Hepatocyte (in vitro differentiated cells): ENCODE data around the gene ALG12. TPM values are rescaled to one million over a fixed set of nuclear protein-coding genes. Genes with fewer than 3 reads are reported as not detected.

Experiments
- DNase-seq: peaks from one replicate; pipeline ENCODE4 v3.0.0-alpha.2; 2016; ENCODE audit warnings: low spot score
- H2AFZ ChIP-seq: fragments of 200-600 bp; sonication (generic); 2 replicates; pipeline ENCODE4 v1.6.0; 2016; ENCODE audit warnings: antibody characterized with exemption, mild to moderate bottlenecking
- H3K27ac ChIP-seq: fragments of 200-600 bp; sonication (generic); 2 replicates; pipeline ENCODE4 v1.5.1; 2016; ENCODE audit warnings: mild to moderate bottlenecking
- H3K27me3 ChIP-seq: fragments of 200-600 bp; sonication (generic); 2 replicates; pipeline ENCODE4 v1.6.1; 2016
- H3K36me3 ChIP-seq: fragments of 200-600 bp; sonication (generic); replicated peaks from 2 replicates; pipeline ENCODE4 v1.5.1; 2016; ENCODE audit warnings: low read depth; ENCODE audit not compliant: insufficient read depth
- H3K4me1 ChIP-seq: fragments of 200-600 bp; sonication (generic); 2 replicates; pipeline ENCODE4 v1.5.1; 2016; ENCODE audit warnings: mild to moderate bottlenecking, moderate library complexity; ENCODE audit not compliant: insufficient read depth
- H3K4me2 ChIP-seq: fragments of 200-600 bp; sonication (generic); 2 replicates; pipeline ENCODE4 v1.6.0; 2016
- H3K4me3 ChIP-seq: fragments of 200-600 bp; sonication (generic); 2 replicates; pipeline ENCODE4 v1.5.1; 2016; ENCODE audit warnings: mild to moderate bottlenecking
- H3K79me2 ChIP-seq: fragments of 200-600 bp; sonication (generic); 2 replicates; pipeline ENCODE4 v1.6.0; 2017; ENCODE audit warnings: mild to moderate bottlenecking
- H3K9me2 ChIP-seq: fragments of 200-600 bp; sonication (generic); replicated peaks from 2 replicates; pipeline ENCODE4 v1.6.0; 2017; ENCODE audit warnings: mild to moderate bottlenecking; ENCODE audit not compliant: insufficient read depth
- H3K9me3 ChIP-seq: fragments of 200-600 bp; sonication (generic); 2 replicates; pipeline ENCODE4 v1.5.1; 2016; ENCODE audit warnings: low read depth, mild to moderate bottlenecking
- H4K20me1 ChIP-seq: fragments of 200-600 bp; sonication (generic); 2 replicates; pipeline ENCODE4 v1.6.0; 2016; ENCODE audit warnings: mild to moderate bottlenecking; ENCODE audit not compliant: insufficient read depth, poor library complexity, severe bottlenecking
- EZH2 ChIP-seq: fragments of 200-600 bp; sonication (generic); IDR thresholded peaks from 2 replicates; pipeline ENCODE4 v1.6.1; 2016; ENCODE audit warnings: antibody characterized with exemption, mild to moderate bottlenecking, borderline replicate concordance
- EZH2phosphoT487 ChIP-seq: fragments of 200-600 bp; sonication (generic); IDR thresholded peaks from one replicate; pipeline ENCODE4 v1.6.1; 2018; ENCODE audit warnings: antibody characterized with exemption, mild to moderate bottlenecking, low read depth, moderate library complexity; ENCODE audit not compliant: unreplicated experiment, severe bottlenecking
- WGBS: methylation state at CpG from one replicate; pipeline ENCODE4 v1.1.6; 2016; ENCODE audit warnings: low lambda C conversion rate; ENCODE audit errors: missing lambda C conversion rate; 5-methylcytosine and 5-hydroxymethylcytosine counted together
- polyA plus RNA-seq: library from polyadenylated mRNA; unstranded; fragments of >200 nt; fragmentation: Nextera tagmentation; extraction: Ambion mirVana; gene quantifications from 2 replicates; pipeline ENCODE4 v1.2.1, GENCODE V29; 2016
- total RNA-seq: library from RNA; depleted of rRNA; stranded (reverse); fragments of >200 nt; gene quantifications from 2 replicates; pipeline ENCODE4 v1.2.3, GENCODE V29; 2014
- TF ChIP-seq, protein P1 (sequence below): fragments of 200-600 bp; sonication (generic); IDR thresholded peaks from 2 replicates; pipeline ENCODE4 v1.5.1; 2016; ENCODE audit warnings: antibody characterized with exemption, mild to moderate bottlenecking; ENCODE audit not compliant: poor library complexity

ALG12 gene
- total and polyA plus RNA-seq, 2 experiments from 2014 or later = 30.8 to 69.6 TPM

DNA sequence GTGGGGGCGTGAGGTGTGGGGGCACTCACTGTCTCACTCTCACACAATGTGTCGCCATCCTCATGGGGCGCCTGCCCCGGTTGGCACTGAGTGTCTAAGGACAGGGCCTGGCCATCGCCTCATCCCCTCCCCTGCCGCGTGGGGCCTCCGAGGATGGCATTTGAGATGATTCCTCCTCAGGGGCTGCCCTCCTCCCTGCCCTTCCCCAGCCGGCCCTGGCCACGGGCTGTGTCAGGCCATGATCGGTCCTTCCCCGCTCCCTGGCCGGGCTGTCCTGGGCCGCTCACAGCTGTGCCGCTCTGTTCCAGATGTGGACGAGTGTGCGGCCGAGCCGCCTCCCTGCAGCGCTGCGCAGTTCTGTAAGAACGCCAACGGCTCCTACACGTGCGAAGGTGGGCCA, 4.7 kb upstream of the ALG12 start:
- Histone ChIP-seq H3K27ac (no peak overlapping the region), H3K9me3 (no peaks in the 10 kb centered on the region), H2AFZ (no peak overlapping the region), H3K4me2 (no peak overlapping the region), H3K9me2 (no peaks in the 10 kb centered on the region), H3K4me3 (no peak overlapping the region), H3K27me3 (no peaks in the 10 kb centered on the region), H3K36me3 (no peaks in the 10 kb centered on the region), H3K79me2 (peaks cover 7% of the 10 kb centered on the region), H4K20me1 (no peaks in the 10 kb centered on the region), H3K4me1 (peaks cover 7% of the 10 kb centered on the region)
- TF ChIP-seq, protein P1, sequence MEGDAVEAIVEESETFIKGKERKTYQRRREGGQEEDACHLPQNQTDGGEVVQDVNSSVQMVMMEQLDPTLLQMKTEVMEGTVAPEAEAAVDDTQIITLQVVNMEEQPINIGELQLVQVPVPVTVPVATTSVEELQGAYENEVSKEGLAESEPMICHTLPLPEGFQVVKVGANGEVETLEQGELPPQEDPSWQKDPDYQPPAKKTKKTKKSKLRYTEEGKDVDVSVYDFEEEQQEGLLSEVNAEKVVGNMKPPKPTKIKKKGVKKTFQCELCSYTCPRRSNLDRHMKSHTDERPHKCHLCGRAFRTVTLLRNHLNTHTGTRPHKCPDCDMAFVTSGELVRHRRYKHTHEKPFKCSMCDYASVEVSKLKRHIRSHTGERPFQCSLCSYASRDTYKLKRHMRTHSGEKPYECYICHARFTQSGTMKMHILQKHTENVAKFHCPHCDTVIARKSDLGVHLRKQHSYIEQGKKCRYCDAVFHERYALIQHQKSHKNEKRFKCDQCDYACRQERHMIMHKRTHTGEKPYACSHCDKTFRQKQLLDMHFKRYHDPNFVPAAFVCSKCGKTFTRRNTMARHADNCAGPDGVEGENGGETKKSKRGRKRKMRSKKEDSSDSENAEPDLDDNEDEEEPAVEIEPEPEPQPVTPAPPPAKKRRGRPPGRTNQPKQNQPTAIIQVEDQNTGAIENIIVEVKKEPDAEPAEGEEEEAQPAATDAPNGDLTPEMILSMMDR = no peak
- TF ChIP-seq EZH2 (no peak), EZH2phosphoT487 (no peak)
- no peak for DNase-seq
- whole genome bisulfite sequencing = 94% methylated on average over 23 of the region's 25 CpGs

DNA sequence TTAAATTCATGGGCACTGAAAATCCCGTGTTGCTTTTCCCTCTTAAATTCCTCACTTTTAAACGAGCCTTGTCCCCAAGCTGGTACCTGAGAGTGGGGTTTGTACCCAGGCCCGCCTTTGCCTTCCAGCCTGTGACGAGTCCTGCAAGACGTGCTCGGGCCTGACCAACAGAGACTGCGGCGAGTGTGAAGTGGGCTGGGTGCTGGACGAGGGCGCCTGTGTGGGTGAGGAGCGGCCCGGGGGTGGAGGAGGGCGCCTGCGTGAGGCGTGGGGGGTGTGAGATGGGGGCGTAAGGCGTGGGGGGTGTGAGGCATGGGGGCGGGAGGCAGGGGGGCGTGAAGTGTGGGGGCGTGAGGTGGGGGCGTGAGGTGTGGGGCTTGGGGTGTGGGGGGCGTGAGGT, 4.2 kb upstream of the ALG12 start:
- Histone ChIP-seq H3K27ac (no peak overlapping the region), H3K27me3 (no peaks in the 10 kb centered on the region), H3K4me2 (no peak overlapping the region), H3K79me2 (peaks cover 11% of the 10 kb centered on the region), H2AFZ (no peak overlapping the region), H3K36me3 (no peaks in the 10 kb centered on the region), H3K4me3 (no peak overlapping the region), H4K20me1 (no peaks in the 10 kb centered on the region), H3K9me3 (no peaks in the 10 kb centered on the region), H3K9me2 (no peaks in the 10 kb centered on the region), H3K4me1 (peaks cover 7% of the 10 kb centered on the region)
- TF ChIP-seq EZH2phosphoT487 = no peak
- TF ChIP-seq, protein P1 = no peak
- no peak for TF ChIP-seq EZH2
- no peak for DNase-seq
- 95% methylated on average over 12 of the region's 22 CpGs for WGBS

GRCh38 chr22:49921508-49922278, 3.5 kb upstream of the ALG12 start:
- H3K9me2 ChIP-seq = no peaks in the 10 kb centered on the region
- no peaks in the 10 kb centered on the region for H3K36me3 ChIP-seq
- 94% methylated on average over 35 of the region's 35 CpGs for WGBS
- H3K4me3 ChIP-seq = no peak overlapping the region
- TF ChIP-seq EZH2phosphoT487 (no peak), EZH2 (no peak)
- TF ChIP-seq, protein P1 = no peak
- H4K20me1 ChIP-seq = no peaks in the 10 kb centered on the region
- no peak overlapping the region for H3K4me2 ChIP-seq
- H3K9me3 ChIP-seq = no peaks in the 10 kb centered on the region
- H3K4me1 ChIP-seq = peaks cover 13% of the 10 kb centered on the region
- H3K27me3 ChIP-seq = no peaks in the 10 kb centered on the region
- H3K79me2 ChIP-seq = peaks cover 19% of the 10 kb centered on the region
- H3K27ac ChIP-seq = no peak overlapping the region
- no peak overlapping the region for H2AFZ ChIP-seq
- no peak for DNase-seq
